Stimulated activated CD8-positive, alpha-beta memory T cell treated with anti-CD3 and anti-CD28 coated beads, Interleukin-15, amount 100 ng/mL, for 48 hours (primary cell): ENCODE data around the gene COCH.
"Not testable (repeated sequence)": the region's sequence is repeated elsewhere in the genome, so short reads cannot be mapped to it uniquely, and the experiment has no call there.

Source experiments
- DNase-seq, 2 donors: peaks; one replicate each; pipeline ENCODE4 v3.0.0-alpha.2; 2020; ENCODE audit warnings: low read depth in 2 of 2

COCH gene

GRCh38 chr14:30921305-30921704 lies 46.9 kb downstream of the COCH start:
- no peak for DNase-seq

GRCh38 chr14:30921788-30922187 lies 47.4 kb downstream of the COCH start:
- no peak for DNase-seq

- DNase-seq = no peak
Measured at GRCh38 chr14:30925254-30925653, 50.9 kb downstream of the COCH start.

DNA sequence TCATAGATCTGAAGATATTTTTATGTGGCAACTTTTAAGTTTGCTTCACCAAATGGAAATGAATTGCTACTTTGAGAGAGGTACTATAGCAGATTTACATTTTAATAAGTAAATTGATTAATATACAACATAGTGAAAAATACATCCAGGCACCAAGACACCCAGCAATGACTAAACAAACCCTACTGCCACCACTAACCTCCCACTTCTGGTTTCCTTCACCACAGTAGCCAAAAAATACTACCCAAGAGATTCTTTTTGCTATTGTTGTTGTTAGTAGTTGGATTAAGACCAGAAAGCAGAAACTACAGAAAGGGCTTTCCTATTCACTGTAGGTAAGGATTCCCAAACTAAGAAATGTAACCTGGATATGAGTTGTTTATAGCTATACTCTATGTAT lies 54.1 kb downstream of the COCH start:
- DNase-seq = no peak

GRCh38 chr14:30933937-30934336 lies 59.6 kb downstream of the COCH start:
- not testable (repeated sequence) for DNase-seq

- DNase-seq = no peak
Measured at GRCh38 chr14:30935445-30935844, 61.1 kb downstream of the COCH start.

DNA sequence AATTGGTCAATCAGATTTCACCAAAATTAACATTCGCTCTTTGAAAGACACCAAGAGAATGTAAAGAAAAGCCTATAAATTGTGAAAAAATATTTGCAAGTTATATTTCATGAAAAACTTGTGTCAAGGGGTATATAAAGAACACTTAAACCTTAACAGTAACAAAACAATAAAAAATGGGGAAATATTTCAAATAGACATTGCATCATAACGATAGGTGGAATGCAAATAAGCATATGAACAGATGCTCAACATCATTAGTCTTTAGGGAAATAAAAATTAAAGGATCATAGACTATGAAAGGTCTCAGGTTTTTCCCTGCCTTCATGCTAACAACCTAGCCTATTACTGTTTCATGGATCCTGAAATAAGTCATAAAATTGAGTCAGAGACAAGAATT lies 64.3 kb downstream of the COCH start:
- no peak for DNase-seq
